K562 (cell line): ENCODE results near the gene PCCA. TPM values are rescaled to one million over a fixed set of nuclear protein-coding genes. Genes with fewer than 3 reads are reported as not detected.

Source experiments
- ATF1 ChIP-seq, 2 experiments: fragments of 450-650 bp in 1 of 2; IDR thresholded peaks; 2 replicates each; pipeline ENCODE4 v1.6.1; 2016; ENCODE audit warnings: missing compliant biosample characterization in 1 of 2, missing genetic modification characterization in 1 of 2
- FOS ChIP-seq: IDR thresholded peaks from 3 replicates; pipeline ENCODE4 v1.6.1; 2011; ENCODE audit not compliant: insufficient read length; ENCODE audit errors: extremely low read depth
- HNRNPUL1 ChIP-seq: fragments of 200-400 bp; formaldehyde crosslinking; IDR thresholded peaks from 2 replicates; pipeline ENCODE4 v1.6.1; 2017; ENCODE audit warnings: low read length
- NBN ChIP-seq: fragments of 450-650 bp; IDR thresholded peaks from 2 replicates; pipeline ENCODE4 v1.6.1; 2016; ENCODE audit warnings: low read depth, mild to moderate bottlenecking
- PHB ChIP-seq: fragments of 250-450 bp; sonication (Bioruptor Pico); IDR thresholded peaks from 2 replicates; pipeline ENCODE4 v1.5.0; 2021
- STAT5A ChIP-seq: IDR thresholded peaks from 2 replicates; pipeline ENCODE4 v1.6.1; 2012; ENCODE audit warnings: low read length, inconsistent platforms, borderline replicate concordance
- polyA plus RNA-seq, 8 experiments: library from polyadenylated mRNA; depleted of rRNA in 4 of 8; stranded (reverse) in 5 of 8; unstranded in 3 of 8; fragments of >200 nt; fragmentation: Nextera tagmentation in 2 of 8; fragmentation: Illumina TruSeq in 1 of 8; extraction: Ambion mirVana in 2 of 8; extraction: Trizol in 1 of 8; gene quantifications; 2 replicates each; pipeline versions ENCODE4 v1.2.1 to v1.2.3, GENCODE V29; 2011 to 2014; ENCODE audit warnings: inconsistent platforms in 1 of 8, missing spikeins in 1 of 8
- total RNA-seq, 7 experiments: library from RNA; depleted of rRNA in 6 of 7; stranded (reverse); fragments of >200 nt in 6 of 7; fragmentation: Illumina TruSeq in 2 of 7; extraction: Trizol in 2 of 7; gene quantifications; 2 replicates each; pipeline versions ENCODE4 v1.2.1 to v1.2.3, GENCODE V29; 2011 to 2021; ENCODE audit warnings: low replicate concordance in 1 of 7
- TF ChIP-seq, protein P1 (sequence below), 2 experiments: fragments of 450-650 bp in 1 of 2; IDR thresholded peaks; 2 replicates each; pipeline ENCODE4 v1.6.1; 2011 to 2017; ENCODE audit warnings: low read depth in 2 of 2, antibody characterized with exemption in 1 of 2, borderline replicate concordance in 1 of 2, low read length in 1 of 2, mild to moderate bottlenecking in 1 of 2, mixed read lengths in 1 of 2; ENCODE audit not compliant: control insufficient read depth in 1 of 2
- TF ChIP-seq, protein P2 (sequence below): fragments of 200-800 bp; sonication (Bioruptor generic); IDR thresholded peaks from 2 replicates; pipeline ENCODE4 v1.6.1; 2016; ENCODE audit warnings: missing genetic modification characterization, missing compliant biosample characterization
- TF ChIP-seq, protein P3 (sequence below): fragments of 450-650 bp; IDR thresholded peaks from 2 replicates; pipeline ENCODE4 v1.6.1; 2016; ENCODE audit warnings: low read depth

Gene PCCA
- total and polyA plus RNA-seq, 9 of the 15 experiments (the other 6 are each of a cell fraction or from before 2014, with no cell fraction given) = 5.2 to 14.1 (median 9.7) TPM

DNA sequence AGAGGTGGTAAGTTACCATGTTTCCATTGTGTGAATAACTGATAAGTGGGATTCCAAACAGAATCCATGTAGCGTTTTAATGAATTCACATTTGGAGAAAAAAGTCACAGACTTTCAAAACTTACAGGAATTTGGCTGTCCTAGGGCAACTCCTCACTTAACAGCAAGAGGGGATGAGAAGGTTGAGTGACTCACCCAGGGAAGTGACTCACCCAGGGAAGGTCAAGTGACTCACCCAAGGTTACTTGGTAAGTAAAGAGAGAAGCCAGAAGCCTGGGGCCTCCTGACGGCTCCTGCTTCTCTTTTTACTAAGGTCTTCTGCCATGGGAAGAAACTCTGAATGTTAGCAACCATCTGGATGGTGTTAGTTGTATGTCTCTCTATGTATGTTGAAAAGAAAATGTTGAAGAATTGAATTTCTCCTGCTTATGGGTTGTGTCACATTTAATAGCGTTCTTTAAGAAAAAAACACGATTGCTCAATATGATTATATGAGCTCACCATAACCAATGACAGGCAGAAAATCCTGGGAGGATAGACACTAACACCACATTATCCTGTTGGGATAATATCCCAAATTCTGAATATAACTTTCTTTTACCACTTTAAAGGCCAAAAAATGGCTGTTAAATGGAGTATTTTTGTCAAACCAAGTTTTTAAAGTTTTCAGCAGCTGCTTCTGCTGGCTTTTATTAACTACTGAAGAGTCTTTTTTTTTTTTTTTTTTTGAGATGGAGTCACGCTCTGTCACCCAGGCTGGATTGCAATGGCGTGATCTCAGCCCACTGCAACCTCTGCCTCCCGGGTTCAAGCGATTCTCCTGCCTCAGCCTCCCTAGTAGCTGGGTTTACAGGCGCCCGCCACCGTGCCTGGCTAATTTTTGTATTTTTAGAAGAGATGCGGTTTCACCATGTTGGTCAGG, 304.1 kb downstream of the PCCA start (continued):
- TF ChIP-seq, protein P1, sequence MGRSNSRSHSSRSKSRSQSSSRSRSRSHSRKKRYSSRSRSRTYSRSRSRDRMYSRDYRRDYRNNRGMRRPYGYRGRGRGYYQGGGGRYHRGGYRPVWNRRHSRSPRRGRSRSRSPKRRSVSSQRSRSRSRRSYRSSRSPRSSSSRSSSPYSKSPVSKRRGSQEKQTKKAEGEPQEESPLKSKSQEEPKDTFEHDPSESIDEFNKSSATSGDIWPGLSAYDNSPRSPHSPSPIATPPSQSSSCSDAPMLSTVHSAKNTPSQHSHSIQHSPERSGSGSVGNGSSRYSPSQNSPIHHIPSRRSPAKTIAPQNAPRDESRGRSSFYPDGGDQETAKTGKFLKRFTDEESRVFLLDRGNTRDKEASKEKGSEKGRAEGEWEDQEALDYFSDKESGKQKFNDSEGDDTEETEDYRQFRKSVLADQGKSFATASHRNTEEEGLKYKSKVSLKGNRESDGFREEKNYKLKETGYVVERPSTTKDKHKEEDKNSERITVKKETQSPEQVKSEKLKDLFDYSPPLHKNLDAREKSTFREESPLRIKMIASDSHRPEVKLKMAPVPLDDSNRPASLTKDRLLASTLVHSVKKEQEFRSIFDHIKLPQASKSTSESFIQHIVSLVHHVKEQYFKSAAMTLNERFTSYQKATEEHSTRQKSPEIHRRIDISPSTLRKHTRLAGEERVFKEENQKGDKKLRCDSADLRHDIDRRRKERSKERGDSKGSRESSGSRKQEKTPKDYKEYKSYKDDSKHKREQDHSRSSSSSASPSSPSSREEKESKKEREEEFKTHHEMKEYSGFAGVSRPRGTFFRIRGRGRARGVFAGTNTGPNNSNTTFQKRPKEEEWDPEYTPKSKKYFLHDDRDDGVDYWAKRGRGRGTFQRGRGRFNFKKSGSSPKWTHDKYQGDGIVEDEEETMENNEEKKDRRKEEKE (IDR thresholded peaks at IDR 0.05; ENCODE audit: borderline replicate concordance in 1 of 2, control insufficient read depth in 1 of 2, low read depth in 2 of 2, low read length in 1 of 2) = 0 out of 4 replicates have a peak, but pooled peaks of 1 of the 2 experiments have one; percentile 47
- TF ChIP-seq, protein P2, sequence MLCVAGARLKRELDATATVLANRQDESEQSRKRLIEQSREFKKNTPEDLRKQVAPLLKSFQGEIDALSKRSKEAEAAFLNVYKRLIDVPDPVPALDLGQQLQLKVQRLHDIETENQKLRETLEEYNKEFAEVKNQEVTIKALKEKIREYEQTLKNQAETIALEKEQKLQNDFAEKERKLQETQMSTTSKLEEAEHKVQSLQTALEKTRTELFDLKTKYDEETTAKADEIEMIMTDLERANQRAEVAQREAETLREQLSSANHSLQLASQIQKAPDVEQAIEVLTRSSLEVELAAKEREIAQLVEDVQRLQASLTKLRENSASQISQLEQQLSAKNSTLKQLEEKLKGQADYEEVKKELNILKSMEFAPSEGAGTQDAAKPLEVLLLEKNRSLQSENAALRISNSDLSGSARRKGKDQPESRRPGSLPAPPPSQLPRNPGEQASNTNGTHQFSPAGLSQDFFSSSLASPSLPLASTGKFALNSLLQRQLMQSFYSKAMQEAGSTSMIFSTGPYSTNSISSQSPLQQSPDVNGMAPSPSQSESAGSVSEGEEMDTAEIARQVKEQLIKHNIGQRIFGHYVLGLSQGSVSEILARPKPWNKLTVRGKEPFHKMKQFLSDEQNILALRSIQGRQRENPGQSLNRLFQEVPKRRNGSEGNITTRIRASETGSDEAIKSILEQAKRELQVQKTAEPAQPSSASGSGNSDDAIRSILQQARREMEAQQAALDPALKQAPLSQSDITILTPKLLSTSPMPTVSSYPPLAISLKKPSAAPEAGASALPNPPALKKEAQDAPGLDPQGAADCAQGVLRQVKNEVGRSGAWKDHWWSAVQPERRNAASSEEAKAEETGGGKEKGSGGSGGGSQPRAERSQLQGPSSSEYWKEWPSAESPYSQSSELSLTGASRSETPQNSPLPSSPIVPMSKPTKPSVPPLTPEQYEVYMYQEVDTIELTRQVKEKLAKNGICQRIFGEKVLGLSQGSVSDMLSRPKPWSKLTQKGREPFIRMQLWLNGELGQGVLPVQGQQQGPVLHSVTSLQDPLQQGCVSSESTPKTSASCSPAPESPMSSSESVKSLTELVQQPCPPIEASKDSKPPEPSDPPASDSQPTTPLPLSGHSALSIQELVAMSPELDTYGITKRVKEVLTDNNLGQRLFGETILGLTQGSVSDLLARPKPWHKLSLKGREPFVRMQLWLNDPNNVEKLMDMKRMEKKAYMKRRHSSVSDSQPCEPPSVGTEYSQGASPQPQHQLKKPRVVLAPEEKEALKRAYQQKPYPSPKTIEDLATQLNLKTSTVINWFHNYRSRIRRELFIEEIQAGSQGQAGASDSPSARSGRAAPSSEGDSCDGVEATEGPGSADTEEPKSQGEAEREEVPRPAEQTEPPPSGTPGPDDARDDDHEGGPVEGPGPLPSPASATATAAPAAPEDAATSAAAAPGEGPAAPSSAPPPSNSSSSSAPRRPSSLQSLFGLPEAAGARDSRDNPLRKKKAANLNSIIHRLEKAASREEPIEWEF (CRISPR knock-in tag) = 0 out of 2 replicates have a peak, but pooled peaks have one; percentile 33
- TF ChIP-seq ATF1 (CRISPR knock-in tag; IDR thresholded peaks at IDR 0.05) (no peak), ATF1 (tag; IDR thresholded peaks at IDR 0.05) (no peak), NBN (peak; percentile 74), STAT5A (0 out of 2 replicates have a peak, but pooled peaks have one; percentile 12), PHB (no peak), HNRNPUL1 (no peak), FOS (peak; percentile 92)
- TF ChIP-seq, protein P3, sequence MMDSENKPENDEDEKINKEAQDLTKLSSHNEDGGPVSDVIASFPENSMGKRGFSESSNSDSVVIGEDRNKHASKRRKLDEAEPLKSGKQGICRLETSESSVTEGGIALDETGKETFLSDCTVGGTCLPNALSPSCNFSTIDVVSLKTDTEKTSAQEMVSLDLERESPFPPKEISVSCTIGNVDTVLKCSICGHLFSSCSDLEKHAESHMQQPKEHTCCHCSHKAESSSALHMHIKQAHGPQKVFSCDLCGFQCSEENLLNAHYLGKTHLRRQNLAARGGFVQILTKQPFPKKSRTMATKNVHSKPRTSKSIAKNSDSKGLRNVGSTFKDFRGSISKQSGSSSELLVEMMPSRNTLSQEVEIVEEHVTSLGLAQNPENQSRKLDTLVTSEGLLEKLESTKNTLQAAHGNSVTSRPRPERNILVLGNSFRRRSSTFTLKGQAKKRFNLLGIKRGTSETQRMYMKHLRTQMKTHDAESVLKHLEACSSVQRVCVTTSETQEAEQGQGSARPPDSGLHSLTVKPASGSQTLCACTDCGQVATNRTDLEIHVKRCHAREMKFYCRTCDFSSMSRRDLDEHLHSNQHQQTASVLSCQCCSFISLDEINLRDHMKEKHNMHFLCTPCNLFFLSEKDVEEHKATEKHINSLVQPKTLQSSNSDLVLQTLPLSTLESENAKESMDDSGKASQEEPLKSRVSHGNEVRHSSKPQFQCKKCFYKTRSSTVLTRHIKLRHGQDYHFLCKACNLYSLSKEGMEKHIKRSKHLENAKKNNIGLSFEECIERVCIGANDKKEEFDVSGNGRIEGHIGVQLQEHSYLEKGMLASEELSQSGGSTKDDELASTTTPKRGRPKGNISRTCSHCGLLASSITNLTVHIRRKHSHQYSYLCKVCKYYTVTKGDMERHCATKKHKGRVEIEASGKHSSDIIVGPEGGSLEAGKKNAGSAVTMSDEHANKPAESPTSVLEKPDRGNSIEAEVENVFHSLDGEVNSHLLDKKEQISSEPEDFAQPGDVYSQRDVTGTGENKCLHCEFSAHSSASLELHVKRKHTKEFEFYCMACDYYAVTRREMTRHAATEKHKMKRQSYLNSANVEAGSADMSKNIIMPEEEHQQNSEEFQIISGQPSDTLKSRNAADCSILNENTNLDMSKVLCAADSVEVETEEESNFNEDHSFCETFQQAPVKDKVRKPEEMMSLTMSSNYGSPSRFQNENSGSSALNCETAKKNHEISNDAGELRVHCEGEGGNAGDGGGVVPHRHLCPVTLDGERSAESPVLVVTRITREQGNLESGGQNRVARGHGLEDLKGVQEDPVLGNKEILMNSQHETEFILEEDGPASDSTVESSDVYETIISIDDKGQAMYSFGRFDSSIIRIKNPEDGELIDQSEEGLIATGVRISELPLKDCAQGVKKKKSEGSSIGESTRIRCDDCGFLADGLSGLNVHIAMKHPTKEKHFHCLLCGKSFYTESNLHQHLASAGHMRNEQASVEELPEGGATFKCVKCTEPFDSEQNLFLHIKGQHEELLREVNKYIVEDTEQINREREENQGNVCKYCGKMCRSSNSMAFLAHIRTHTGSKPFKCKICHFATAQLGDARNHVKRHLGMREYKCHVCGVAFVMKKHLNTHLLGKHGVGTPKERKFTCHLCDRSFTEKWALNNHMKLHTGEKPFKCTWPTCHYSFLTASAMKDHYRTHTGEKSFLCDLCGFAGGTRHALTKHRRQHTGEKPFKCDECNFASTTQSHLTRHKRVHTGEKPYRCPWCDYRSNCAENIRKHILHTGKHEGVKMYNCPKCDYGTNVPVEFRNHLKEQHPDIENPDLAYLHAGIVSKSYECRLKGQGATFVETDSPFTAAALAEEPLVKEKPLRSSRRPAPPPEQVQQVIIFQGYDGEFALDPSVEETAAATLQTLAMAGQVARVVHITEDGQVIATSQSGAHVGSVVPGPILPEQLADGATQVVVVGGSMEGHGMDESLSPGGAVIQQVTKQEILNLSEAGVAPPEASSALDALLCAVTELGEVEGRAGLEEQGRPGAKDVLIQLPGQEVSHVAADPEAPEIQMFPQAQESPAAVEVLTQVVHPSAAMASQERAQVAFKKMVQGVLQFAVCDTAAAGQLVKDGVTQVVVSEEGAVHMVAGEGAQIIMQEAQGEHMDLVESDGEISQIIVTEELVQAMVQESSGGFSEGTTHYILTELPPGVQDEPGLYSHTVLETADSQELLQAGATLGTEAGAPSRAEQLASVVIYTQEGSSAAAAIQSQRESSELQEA = no peak
